SJCRH30 (cell line): ENCODE measurements around the gene RFK. TPM values are rescaled to one million over a fixed set of nuclear protein-coding genes. Genes with fewer than 3 reads are reported as not detected.
A peak's percentile ranks its signal among the peaks of the same experiment; 100 is the strongest.

ENCODE experiments used
- DNase-seq, 2 experiments: peaks; one replicate each; pipeline ENCODE4 v3.0.0-alpha.2; 2015 to 2020
- H3K27ac ChIP-seq: fragments of 250-450 bp; sonication (Bioruptor Pico); 2 replicates; pipeline ENCODE4 v1.5.1; 2020; ENCODE audit warnings: mild to moderate bottlenecking, moderate library complexity
- H3K27me3 ChIP-seq: fragments of 250-450 bp; sonication (Bioruptor Pico); 2 replicates; pipeline ENCODE4 v1.5.1; 2020; ENCODE audit warnings: mild to moderate bottlenecking, moderate library complexity
- H3K36me3 ChIP-seq: fragments of 250-450 bp; sonication (Bioruptor Pico); 2 replicates; pipeline ENCODE4 v1.5.1; 2020; ENCODE audit warnings: mild to moderate bottlenecking, moderate library complexity
- H3K4me1 ChIP-seq: fragments of 250-450 bp; sonication (Bioruptor Pico); 2 replicates; pipeline ENCODE4 v1.5.1; 2020; ENCODE audit warnings: mild to moderate bottlenecking, moderate library complexity
- H3K4me3 ChIP-seq: fragments of 250-450 bp; sonication (Bioruptor Pico); 2 replicates; pipeline ENCODE4 v1.5.1; 2020; ENCODE audit warnings: mild to moderate bottlenecking, moderate library complexity
- H3K9me3 ChIP-seq: fragments of 250-450 bp; sonication (Bioruptor Pico); replicated peaks from 2 replicates; pipeline ENCODE4 v1.5.1; 2020; ENCODE audit warnings: mild to moderate bottlenecking, moderate library complexity
- total RNA-seq: library from RNA; depleted of rRNA; stranded (reverse); fragments of >200 nt; shearing (Covaris generic); gene quantifications from 2 replicates; pipeline ENCODE4 v1.2.3, GENCODE V29; 2014

RFK gene
- total RNA-seq, 1 experiment from 2014 or later: 35.4 TPM

DNA sequence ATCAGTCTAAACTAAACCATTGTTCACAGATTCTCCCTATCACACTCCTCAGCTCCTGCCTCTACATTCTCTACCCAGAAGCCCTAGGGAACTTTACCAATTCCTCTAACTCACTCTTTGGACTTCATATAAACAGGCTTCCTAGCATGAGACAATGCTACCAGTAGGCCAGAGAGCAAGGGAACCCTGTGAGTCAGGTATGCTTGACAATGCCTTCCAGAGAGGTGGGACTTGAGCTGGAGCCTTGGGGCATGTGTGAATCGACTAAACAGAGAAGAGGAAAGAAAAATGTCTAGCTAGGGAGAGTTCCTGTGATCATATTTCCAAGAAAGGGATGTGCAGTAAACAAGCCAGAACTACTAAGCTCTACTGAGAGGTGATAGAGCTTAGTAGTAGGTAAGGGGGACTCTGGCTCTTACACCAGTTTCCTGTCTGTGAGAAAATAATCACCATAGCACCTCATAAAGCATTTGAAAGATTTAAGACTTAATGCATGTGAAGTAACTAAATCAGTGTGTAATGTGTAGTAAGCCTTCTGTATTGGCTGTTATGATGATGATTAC is 6.4 kb upstream of the RFK start:
- no peak overlapping the region for H3K4me3 ChIP-seq
- DNase-seq: no peak
- H3K9me3 ChIP-seq: no peaks in the 10 kb centered on the region
- no peaks in the 10 kb centered on the region for H3K36me3 ChIP-seq
- H3K27me3 ChIP-seq: no peaks in the 10 kb centered on the region
- H3K4me1 ChIP-seq: peaks cover 12% of the 10 kb centered on the region
- H3K27ac ChIP-seq: no peak overlapping the region

DNA sequence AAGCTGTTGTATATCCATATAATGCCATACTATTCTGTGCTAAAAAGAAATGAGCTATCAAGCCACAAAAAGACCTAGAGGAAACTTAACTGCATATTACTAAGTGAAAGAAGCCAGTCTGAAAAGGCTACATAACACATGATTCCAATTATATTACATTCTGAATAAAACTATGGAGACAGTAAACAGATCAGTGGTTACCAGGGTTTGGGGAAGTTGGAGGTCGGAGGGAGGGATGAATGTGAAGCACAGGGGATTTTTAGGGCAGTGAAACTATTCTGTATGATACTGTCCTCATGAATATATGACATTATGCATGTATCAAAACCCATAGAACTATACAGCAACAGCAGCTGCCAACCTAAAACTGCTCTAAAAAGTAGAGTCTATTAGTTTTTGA is 5.6 kb upstream of the RFK start:
- Histone ChIP-seq H3K27ac (no peak overlapping the region), H3K36me3 (no peaks in the 10 kb centered on the region), H3K27me3 (no peaks in the 10 kb centered on the region), H3K9me3 (no peaks in the 10 kb centered on the region), H3K4me3 (no peak overlapping the region), H3K4me1 (peaks cover 12% of the 10 kb centered on the region)
- no peak for DNase-seq

DNA sequence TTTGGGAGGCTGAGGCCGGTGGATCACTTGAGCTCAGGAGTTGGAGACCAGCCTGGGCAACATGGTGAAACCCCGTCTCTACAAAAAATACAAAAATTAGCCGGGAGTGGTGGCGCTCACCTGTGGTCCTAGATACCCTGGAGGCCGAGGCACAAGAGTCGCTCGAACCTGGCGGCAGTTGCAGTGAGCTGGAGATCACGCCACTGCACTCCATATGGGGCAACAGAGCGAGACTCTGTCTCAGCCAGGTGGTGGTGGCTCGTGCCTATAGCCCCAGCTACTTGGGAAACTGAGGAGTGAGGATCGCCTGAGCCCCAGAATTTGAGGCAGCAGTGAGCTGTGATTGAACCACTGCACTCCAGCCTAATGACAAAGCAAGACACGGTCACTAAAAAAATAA is 2.4 kb upstream of the RFK start:
- Histone ChIP-seq H3K36me3 (peaks cover 5% of the 10 kb centered on the region), H3K27me3 (no peaks in the 10 kb centered on the region), H3K27ac (no peak overlapping the region), H3K9me3 (peaks cover 4% of the 10 kb centered on the region; the same call in 1 of the 2 replicates), H3K4me1 (peaks cover 3% of the 10 kb centered on the region; the same call in 1 of the 2 replicates), H3K4me3 (no peak overlapping the region)
- no peak for DNase-seq

DNA sequence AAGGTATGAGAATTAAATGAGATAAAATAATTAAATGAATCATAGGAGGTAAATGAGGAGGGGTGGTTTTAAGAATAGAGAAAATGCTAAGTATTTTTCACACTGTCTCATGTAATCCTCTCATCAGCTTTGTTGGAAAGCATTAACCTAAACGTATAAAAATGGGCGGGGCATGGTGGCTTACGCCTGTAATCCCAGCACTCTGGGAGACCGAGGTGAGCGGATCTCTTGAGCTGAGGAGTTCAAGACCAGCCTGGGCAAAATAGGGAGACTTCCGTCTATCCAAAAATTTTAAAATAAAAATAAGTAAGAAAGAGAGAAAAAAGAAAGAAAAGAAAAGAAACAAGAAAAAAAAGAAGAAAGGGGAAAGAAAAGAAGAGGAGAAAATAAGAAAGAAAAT is 1.9 kb upstream of the RFK start:
- H3K4me3 ChIP-seq: no peak overlapping the region
- H3K9me3 ChIP-seq: peaks cover 4% of the 10 kb centered on the region; the same call in 1 of the 2 replicates
- DNase-seq: no peak

DNA sequence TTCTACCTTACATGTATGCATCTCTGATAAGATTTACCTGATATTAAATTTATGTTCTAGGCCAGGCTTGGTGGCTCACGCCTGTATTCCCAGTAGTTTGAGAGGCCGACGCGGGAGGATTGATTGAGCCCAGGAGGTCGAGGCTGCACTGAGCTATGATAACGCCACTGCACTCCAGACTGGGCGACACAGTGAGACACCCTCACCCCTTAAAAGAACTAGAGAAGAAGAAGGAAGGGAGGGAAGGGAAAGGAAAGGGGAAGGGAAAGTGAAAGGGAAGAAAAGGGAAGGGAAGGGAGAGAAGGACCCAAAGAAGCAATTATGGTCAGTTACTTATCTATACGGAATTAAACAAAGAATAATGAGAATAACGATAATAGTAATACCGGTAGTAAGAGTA is 1.2 kb upstream of the RFK start:
- Histone ChIP-seq H3K36me3 (peaks cover 5% of the 10 kb centered on the region), H3K4me3 (peak overlapping the region; percentile 88), H3K9me3 (peaks cover 4% of the 10 kb centered on the region; the same call in 1 of the 2 replicates), H3K4me1 (no peaks in the 10 kb centered on the region), H3K27ac (peak overlapping the region; percentile 90; the same call in 1 of the 2 replicates), H3K27me3 (no peaks in the 10 kb centered on the region)
- peak in 1 of 2 experiments; percentile 20 for DNase-seq

More for the DNA sequence above, 1.9 kb upstream of the RFK start:
- H3K4me1 ChIP-seq: no peaks in the 10 kb centered on the region
- H3K27ac ChIP-seq: no peak overlapping the region
- peaks cover 5% of the 10 kb centered on the region for H3K36me3 ChIP-seq
- no peaks in the 10 kb centered on the region for H3K27me3 ChIP-seq

DNA sequence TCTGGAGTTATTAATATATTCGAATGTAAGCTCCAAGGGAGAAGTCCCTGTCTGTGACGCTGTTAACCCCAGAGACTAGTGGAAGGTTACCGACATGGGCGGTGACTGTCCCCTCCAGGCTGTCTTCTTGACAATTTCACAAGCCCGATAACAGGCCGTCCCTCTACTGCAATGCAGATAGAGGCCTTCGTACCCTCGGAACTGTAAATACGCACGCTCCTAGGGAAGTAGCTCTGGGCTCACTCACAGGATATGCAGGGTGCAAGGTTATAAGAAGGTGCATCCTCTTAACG is 680 bp upstream of the RFK start:
- peak; percentile 69 to 82 for DNase-seq
- Histone ChIP-seq H3K9me3 (peaks cover 4% of the 10 kb centered on the region; the same call in 1 of the 2 replicates), H3K27me3 (no peaks in the 10 kb centered on the region), H3K36me3 (peaks cover 5% of the 10 kb centered on the region), H3K27ac (peak overlapping the region; percentile 90), H3K4me1 (no peaks in the 10 kb centered on the region), H3K4me3 (peak overlapping the region; percentile 88)

DNA sequence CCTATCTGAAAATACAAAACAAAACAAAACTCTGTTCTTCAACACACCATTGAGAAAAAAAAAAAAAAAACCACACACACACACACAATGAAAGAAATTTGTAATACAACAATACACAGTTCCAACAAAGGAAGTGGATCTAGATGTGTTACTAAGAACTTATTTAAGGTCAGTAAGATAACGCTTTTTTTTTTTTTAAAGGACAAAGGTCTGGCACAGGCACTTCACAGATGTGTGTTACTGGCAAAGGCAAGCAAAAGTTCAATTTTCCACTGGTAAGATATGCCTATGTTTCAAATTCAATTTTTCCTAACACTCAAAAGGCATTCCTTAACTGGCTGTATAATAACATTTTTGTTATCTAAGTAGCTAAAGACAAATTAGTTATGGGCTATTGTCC is 3.6 kb downstream of the RFK start:
- H3K27me3 ChIP-seq: no peaks in the 10 kb centered on the region
- no peak for DNase-seq
- H3K27ac ChIP-seq: no peak overlapping the region
- H3K4me3 ChIP-seq: no peak overlapping the region
- peaks cover 4% of the 10 kb centered on the region; the same call in 1 of the 2 replicates for H3K9me3 ChIP-seq
- peaks cover 19% of the 10 kb centered on the region for H3K36me3 ChIP-seq
- H3K4me1 ChIP-seq: no peaks in the 10 kb centered on the region

DNA sequence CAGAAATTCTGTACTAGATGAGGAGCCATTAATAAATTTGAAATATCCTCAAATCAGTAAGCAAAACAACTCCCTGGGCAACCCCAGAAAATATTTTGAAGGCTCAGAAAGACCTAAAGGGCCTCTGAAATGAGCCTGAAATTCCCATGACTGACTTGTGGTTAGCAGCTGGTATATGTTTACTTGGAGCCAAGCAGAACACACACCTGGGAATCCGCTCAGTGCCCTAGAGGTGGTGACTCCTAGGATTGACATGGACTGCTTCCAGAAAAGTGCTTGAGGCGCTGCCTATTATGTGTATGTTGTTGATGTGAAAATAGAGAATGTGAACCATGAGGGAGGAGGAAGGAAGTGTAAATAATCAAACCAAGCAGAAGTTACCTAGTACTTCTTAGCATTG is 14.7 kb downstream of the RFK start:
- Histone ChIP-seq H3K36me3 (peaks cover 3% of the 10 kb centered on the region; the same call in 1 of the 2 replicates), H3K4me3 (no peak overlapping the region), H3K27ac (peak overlapping the region; percentile 15; the same call in 1 of the 2 replicates), H3K9me3 (no peaks in the 10 kb centered on the region), H3K27me3 (no peaks in the 10 kb centered on the region), H3K4me1 (peaks cover 38% of the 10 kb centered on the region)
- peak; percentile 68 to 72 for DNase-seq

DNA sequence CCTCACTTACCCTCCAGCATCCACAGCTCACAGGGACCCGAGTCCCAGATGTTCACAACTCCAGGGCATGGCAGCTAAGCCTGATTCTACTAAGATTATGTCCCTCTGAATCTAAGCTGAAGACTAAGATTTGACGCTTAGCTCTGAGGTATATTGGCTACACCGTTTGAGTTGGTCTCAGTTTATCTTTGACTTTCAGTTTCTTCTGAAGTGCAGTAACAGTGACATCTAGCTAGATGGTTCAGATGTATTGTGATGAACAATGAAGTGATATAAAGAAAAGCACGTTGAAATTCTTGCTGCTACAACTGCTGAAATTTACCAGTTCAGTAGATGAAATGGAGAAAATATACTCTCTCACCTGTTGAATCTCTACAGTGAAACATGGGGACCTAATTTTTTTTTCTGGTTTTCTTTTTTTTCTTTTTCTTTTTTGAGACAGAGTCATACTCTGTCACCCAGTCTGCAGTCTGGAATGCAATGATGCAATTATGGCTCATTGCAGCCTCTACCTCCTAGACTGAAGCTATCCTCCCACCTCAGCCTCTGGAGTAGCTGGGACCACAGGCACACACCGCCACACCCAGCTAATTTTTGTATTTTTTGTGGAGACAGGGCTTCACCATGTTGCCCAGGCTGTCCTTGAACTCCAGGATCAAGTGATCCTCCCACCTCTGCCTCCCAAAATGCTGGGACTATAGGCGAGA is 15.7 kb downstream of the RFK start:
- Histone ChIP-seq H3K36me3 (peaks cover 1% of the 10 kb centered on the region; the same call in 1 of the 2 replicates), H3K4me1 (peaks cover 41% of the 10 kb centered on the region), H3K9me3 (no peaks in the 10 kb centered on the region), H3K27me3 (no peaks in the 10 kb centered on the region), H3K27ac (no peak overlapping the region; the same call in 1 of the 2 replicates), H3K4me3 (no peak overlapping the region)
- DNase-seq: no peak

DNA sequence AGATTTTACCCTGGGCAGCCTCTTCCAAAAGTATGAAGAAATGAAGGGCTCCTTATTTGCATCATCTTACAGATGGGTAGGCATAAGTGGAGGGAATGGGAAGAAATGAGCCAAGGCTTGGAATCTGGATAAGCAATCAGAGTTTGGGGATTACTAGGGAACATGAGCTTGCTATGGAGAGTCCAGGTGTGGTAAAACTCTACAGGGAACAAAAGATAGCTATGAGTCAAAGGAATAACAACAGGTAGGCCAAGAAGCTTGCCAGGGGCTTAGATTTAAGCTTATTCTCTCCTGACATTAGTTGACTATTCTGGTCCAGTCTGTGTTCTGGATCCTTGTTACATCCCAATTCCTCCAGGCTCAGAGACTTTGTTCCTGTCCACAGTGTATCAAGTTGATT is 16.4 kb downstream of the RFK start:
- no peak for DNase-seq
- H3K4me1 ChIP-seq: peaks cover 49% of the 10 kb centered on the region
- no peak overlapping the region for H3K27ac ChIP-seq
- no peaks in the 10 kb centered on the region for H3K27me3 ChIP-seq
- no peaks in the 10 kb centered on the region for H3K9me3 ChIP-seq
- no peaks in the 10 kb centered on the region for H3K36me3 ChIP-seq
- H3K4me3 ChIP-seq: no peak overlapping the region

DNA sequence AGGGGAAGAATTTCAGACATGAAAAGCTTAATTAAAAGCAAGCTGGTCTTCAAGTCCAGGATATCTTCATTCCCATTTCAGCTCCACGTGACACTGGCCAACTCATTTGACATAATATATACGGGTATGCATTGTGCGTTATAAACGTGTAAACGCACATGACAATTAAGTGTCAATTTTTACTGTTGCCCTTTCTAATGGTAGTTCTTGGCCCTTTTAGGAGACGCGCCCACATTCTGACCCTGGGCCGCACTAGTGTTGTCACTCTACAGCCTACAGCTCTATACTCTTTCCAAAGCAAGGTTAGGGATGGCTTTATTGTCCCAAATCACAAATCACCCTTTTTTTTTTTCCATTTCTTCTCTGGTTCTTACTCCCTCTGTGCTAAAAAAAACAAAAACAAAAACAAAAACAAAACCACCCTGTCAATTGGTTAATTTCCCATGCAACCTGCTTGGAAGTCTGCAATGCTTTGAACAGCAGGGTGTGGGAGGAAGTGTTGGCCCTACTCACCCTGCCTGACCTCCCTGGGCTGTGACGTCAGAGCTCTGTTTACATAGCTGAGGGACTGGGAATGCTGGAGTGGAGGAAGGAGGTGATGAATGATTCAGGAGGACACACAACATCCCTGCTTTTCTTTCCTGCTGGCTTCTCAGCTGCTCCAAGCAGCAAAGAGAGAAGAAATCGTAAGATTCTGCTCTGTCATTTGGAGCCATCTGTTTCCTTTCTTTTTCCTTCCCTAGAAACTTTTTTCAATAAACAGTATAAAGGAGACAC is 19.3 kb downstream of the RFK start:
- H3K9me3 ChIP-seq: no peaks in the 10 kb centered on the region
- H3K27ac ChIP-seq: no peak overlapping the region
- H3K36me3 ChIP-seq: no peaks in the 10 kb centered on the region
- H3K4me3 ChIP-seq: no peak overlapping the region
- DNase-seq: peak; percentile 74 to 79
- no peaks in the 10 kb centered on the region for H3K27me3 ChIP-seq
- peaks cover 69% of the 10 kb centered on the region for H3K4me1 ChIP-seq

DNA sequence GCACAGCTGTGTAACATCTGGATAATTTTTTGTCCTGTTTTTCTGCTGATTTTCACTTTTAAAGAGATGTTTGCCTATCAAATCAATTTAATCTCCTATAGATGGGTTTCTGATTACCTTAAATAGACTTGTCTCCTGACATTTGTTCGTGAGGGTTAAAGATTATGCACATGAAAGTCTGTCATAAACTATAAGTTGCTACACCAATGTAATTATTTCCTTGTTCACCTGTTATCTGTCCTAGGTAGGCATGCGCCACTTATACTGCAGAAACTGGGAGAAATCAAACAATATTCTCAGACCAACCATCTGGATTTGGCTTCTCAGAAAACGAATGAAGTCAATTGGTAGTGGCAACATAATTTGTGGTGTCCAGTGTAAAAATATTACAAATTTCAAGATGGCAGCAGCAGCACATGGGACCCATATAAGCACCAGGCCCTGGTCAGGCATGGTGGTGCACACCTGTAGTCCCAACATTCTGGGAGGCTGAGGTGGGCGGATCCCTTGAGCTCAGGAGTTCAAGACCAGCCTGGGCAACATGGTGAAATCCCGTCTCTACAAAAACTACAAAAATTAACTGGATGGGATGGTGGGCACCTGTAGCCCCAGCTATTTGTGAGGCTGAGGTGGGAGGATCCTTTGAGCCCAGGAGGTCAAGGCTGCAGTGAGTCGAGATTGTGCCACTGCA is 20.3 kb downstream of the RFK start:
- peaks cover 70% of the 10 kb centered on the region for H3K4me1 ChIP-seq
- H3K9me3 ChIP-seq: no peaks in the 10 kb centered on the region
- no peak overlapping the region for H3K27ac ChIP-seq
- H3K36me3 ChIP-seq: no peaks in the 10 kb centered on the region
- H3K27me3 ChIP-seq: no peaks in the 10 kb centered on the region
- no peak for DNase-seq
- H3K4me3 ChIP-seq: no peak overlapping the region

DNA sequence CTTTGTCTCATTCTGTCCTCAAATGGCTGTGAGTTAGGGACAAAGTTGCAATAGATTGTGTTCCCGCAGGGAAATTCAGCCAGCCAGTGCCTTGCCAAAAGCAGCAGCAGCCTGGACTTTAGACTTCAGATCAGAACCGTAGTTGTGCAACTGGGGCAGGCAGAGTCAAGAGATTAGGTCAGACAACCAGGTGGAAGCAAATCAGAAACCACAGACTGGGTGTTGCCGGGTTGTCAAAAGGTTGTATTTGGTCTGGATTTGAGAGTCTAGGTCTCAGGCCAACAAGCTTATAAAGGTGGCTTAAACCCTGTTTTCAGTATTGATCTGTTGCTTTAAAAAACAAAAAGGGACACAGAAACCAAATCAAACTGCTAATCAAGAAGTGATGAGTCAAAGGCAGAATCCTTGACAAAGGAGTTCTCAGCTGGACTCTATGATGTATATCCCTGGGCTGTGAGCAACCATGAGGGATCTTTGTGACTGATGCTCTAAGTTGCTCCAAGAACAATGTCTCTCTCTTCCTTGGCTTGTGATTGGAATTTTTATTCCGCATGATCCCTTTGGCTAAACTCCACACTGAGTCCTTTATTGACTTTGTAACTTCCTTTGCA is 20.9 kb downstream of the RFK start:
- Histone ChIP-seq H3K9me3 (no peaks in the 10 kb centered on the region), H3K27me3 (no peaks in the 10 kb centered on the region), H3K4me1 (peaks cover 69% of the 10 kb centered on the region), H3K27ac (no peak overlapping the region), H3K4me3 (no peak overlapping the region), H3K36me3 (no peaks in the 10 kb centered on the region)
- DNase-seq: no peak

DNA sequence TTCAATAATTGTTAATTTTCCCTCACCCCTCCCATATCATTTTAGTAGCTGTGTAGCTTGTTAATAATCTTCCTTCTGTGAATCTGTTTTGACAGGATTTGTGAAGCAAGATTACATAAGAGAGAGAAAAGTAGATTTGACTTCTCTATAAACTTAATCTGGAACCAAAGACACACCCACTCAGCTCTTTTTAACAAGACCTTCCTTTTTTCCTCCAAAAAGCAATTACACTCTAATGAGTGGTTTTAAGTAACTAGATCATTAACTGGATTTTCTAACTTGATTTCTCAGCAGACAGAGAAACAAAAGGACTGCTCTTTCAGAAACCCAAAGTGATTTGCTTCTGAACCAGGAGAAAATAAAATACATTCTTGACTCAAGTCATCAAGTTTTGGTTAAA is 21.9 kb downstream of the RFK start:
- H3K27ac ChIP-seq: peak overlapping the region; percentile 4; the same call in 1 of the 2 replicates
- H3K4me1 ChIP-seq: peaks cover 68% of the 10 kb centered on the region

More for the DNA sequence above, 21.9 kb downstream of the RFK start:
- no peaks in the 10 kb centered on the region for H3K27me3 ChIP-seq
- DNase-seq: no peak
- H3K36me3 ChIP-seq: no peaks in the 10 kb centered on the region
- no peak overlapping the region for H3K4me3 ChIP-seq
- no peaks in the 10 kb centered on the region for H3K9me3 ChIP-seq
